Memory B cell (primary cell): ENCODE data around the gene ZNF730.
"Not testable (repeated sequence)": the region's sequence is repeated elsewhere in the genome, so short reads cannot be mapped to it uniquely, and the experiment has no call there.

Source experiments
- ATAC-seq: fragments of 150-1000 bp; cut with Tn5 transposase; 2 replicates; pipeline ENCODE4 v1.10.0; 2021; ENCODE audit warnings: low read depth, mild to moderate bottlenecking, moderate library complexity
- DNase-seq, 2 donors: peaks; one replicate each; pipeline ENCODE4 v3.0.0; 2022; ENCODE audit warnings: low spot score in 2 of 2
- H3K27ac Mint-ChIP-seq: one replicate; pipeline ENCODE4 v1.8.0; 2022; ENCODE audit warnings: mild to moderate bottlenecking, moderate library complexity, mixed read lengths
- H3K27me3 Mint-ChIP-seq: one replicate; pipeline ENCODE4 v1.8.0; 2022; ENCODE audit warnings: mixed read lengths
- H3K36me3 Mint-ChIP-seq: one replicate; pipeline ENCODE4 v1.8.0; 2022; ENCODE audit warnings: mild to moderate bottlenecking, mixed read lengths
- H3K4me1 Mint-ChIP-seq: one replicate; pipeline ENCODE4 v1.8.0; 2022; ENCODE audit warnings: mixed read lengths
- H3K4me3 Mint-ChIP-seq: one replicate; pipeline ENCODE4 v1.8.0; 2022; ENCODE audit warnings: mild to moderate bottlenecking, moderate library complexity, mixed read lengths
- H3K9me3 Mint-ChIP-seq: one replicate; pipeline ENCODE4 v1.8.0; 2022; ENCODE audit warnings: mixed read lengths

ZNF730 gene

GRCh38 chr19:23116802-23117571 lies at the start of gene ZNF730:
Gene ZNF730, plus strand, starts transcription at chr19:23117025. Its CDS starts 149 bp downstream, at chr19:23117174.
- Mint-ChIP-seq H3K27ac (no peak within 1 kb of the TSS), H3K9me3 (peaks cover 5% of the 10 kb centered on the region), H3K36me3 (no peaks in the 10 kb centered on the region), H3K4me3 (peak within 1 kb of the TSS; percentile 85), H3K27me3 (peaks cover 3% of the 10 kb centered on the region), H3K4me1 (no peaks in the 10 kb centered on the region)
- DNase-seq = peak in 1 of 2 donors; percentile 16
- ATAC-seq = peak; percentile 77

GRCh38 chr19:23070353-23071146 lies 46.3 kb upstream of the ZNF730 start:
- peaks cover 9% of the 10 kb centered on the region for H3K27me3 Mint-ChIP-seq
- H3K27ac Mint-ChIP-seq = no peak overlapping the region
- no peaks in the 10 kb centered on the region for H3K4me1 Mint-ChIP-seq
- DNase-seq (no peak), ATAC-seq (no peak)
- peaks cover 19% of the 10 kb centered on the region for H3K9me3 Mint-ChIP-seq
- H3K36me3 Mint-ChIP-seq = peaks cover 4% of the 10 kb centered on the region
- H3K4me3 Mint-ChIP-seq = no peak overlapping the region

GRCh38 chr19:23071147-23071511 lies 45.7 kb upstream of the ZNF730 start:
- ATAC-seq = no peak
- Mint-ChIP-seq H3K9me3 (peaks cover 19% of the 10 kb centered on the region), H3K36me3 (peaks cover 4% of the 10 kb centered on the region), H3K27ac (no peak overlapping the region), H3K4me1 (no peaks in the 10 kb centered on the region), H3K4me3 (no peak overlapping the region), H3K27me3 (peaks cover 9% of the 10 kb centered on the region)
- DNase-seq = no peak

GRCh38 chr19:23075031-23075733 lies 41.6 kb upstream of the ZNF730 start:
- Mint-ChIP-seq H3K36me3 (peaks cover 1% of the 10 kb centered on the region), H3K4me1 (no peaks in the 10 kb centered on the region), H3K27ac (no peak overlapping the region), H3K9me3 (peaks cover 13% of the 10 kb centered on the region), H3K27me3 (peaks cover 3% of the 10 kb centered on the region), H3K4me3 (peak overlapping the region; percentile 65)
- no peak for ATAC-seq
- DNase-seq = no peak

GRCh38 chr19:23077776-23078175 lies 39.0 kb upstream of the ZNF730 start:
- not testable (repeated sequence) for H3K36me3 Mint-ChIP-seq, DNase-seq, H3K9me3 Mint-ChIP-seq

GRCh38 chr19:23093832-23094231 lies 23.0 kb upstream of the ZNF730 start:
- H3K27ac Mint-ChIP-seq = no peak overlapping the region
- H3K9me3 Mint-ChIP-seq = peaks cover 15% of the 10 kb centered on the region
- H3K4me1 Mint-ChIP-seq = no peaks in the 10 kb centered on the region
- peaks cover 1% of the 10 kb centered on the region for H3K36me3 Mint-ChIP-seq
- ATAC-seq (no peak), DNase-seq (no peak)
- H3K4me3 Mint-ChIP-seq = no peak overlapping the region
- H3K27me3 Mint-ChIP-seq = no peaks in the 10 kb centered on the region

More at GRCh38 chr19:23077776-23078175, 39.0 kb upstream of the ZNF730 start:
- not testable (repeated sequence) for H3K27ac Mint-ChIP-seq, H3K27me3 Mint-ChIP-seq, H3K4me1 Mint-ChIP-seq, ATAC-seq, H3K4me3 Mint-ChIP-seq

- Mint-ChIP-seq H3K36me3 (peaks cover 1% of the 10 kb centered on the region), H3K4me1 (no peaks in the 10 kb centered on the region)
Measured at GRCh38 chr19:23095418-23095817, 21.4 kb upstream of the ZNF730 start.

GRCh38 chr19:23098286-23098685 lies 18.5 kb upstream of the ZNF730 start:
- Mint-ChIP-seq H3K4me1 (no peaks in the 10 kb centered on the region), H3K9me3 (peaks cover 7% of the 10 kb centered on the region), H3K4me3 (no peak overlapping the region), H3K36me3 (no peaks in the 10 kb centered on the region), H3K27me3 (no peaks in the 10 kb centered on the region), H3K27ac (no peak overlapping the region)
- DNase-seq = no peak
- no peak for ATAC-seq

More at GRCh38 chr19:23095418-23095817, 21.4 kb upstream of the ZNF730 start:
- Mint-ChIP-seq H3K9me3 (peaks cover 13% of the 10 kb centered on the region), H3K27ac (no peak overlapping the region), H3K27me3 (no peaks in the 10 kb centered on the region), H3K4me3 (no peak overlapping the region)
- no peak for ATAC-seq
- no peak for DNase-seq

GRCh38 chr19:23098988-23099387 lies 17.8 kb upstream of the ZNF730 start:
- Mint-ChIP-seq H3K9me3 (peaks cover 6% of the 10 kb centered on the region), H3K27ac (no peak overlapping the region), H3K27me3 (no peaks in the 10 kb centered on the region), H3K4me3 (no peak overlapping the region), H3K4me1 (no peaks in the 10 kb centered on the region), H3K36me3 (no peaks in the 10 kb centered on the region)
- no peak for ATAC-seq
- no peak for DNase-seq

- H3K27me3 Mint-ChIP-seq = no peaks in the 10 kb centered on the region
- H3K36me3 Mint-ChIP-seq = no peaks in the 10 kb centered on the region
- peaks cover 4% of the 10 kb centered on the region for H3K9me3 Mint-ChIP-seq
- DNase-seq (no peak), ATAC-seq (no peak)
- H3K4me3 Mint-ChIP-seq = no peak overlapping the region
- H3K27ac Mint-ChIP-seq = no peak overlapping the region
- H3K4me1 Mint-ChIP-seq = no peaks in the 10 kb centered on the region
Measured at GRCh38 chr19:23099966-23100365, 16.9 kb upstream of the ZNF730 start.

- Mint-ChIP-seq H3K4me1 (no peaks in the 10 kb centered on the region), H3K9me3 (peaks cover 4% of the 10 kb centered on the region), H3K27me3 (no peaks in the 10 kb centered on the region), H3K36me3 (no peaks in the 10 kb centered on the region), H3K4me3 (no peak overlapping the region), H3K27ac (no peak overlapping the region)
- DNase-seq (no peak), ATAC-seq (no peak)
Measured at GRCh38 chr19:23101241-23101640, 15.6 kb upstream of the ZNF730 start.

- ATAC-seq (no peak), DNase-seq (no peak)
- peaks cover 5% of the 10 kb centered on the region for H3K9me3 Mint-ChIP-seq
- H3K27me3 Mint-ChIP-seq = peaks cover 3% of the 10 kb centered on the region
- H3K36me3 Mint-ChIP-seq = no peaks in the 10 kb centered on the region
- H3K4me1 Mint-ChIP-seq = no peaks in the 10 kb centered on the region
- H3K4me3 Mint-ChIP-seq = no peak overlapping the region
- H3K27ac Mint-ChIP-seq = no peak overlapping the region
Measured at GRCh38 chr19:23118400-23118799, 1.6 kb downstream of the ZNF730 start.

- H3K27ac Mint-ChIP-seq, ATAC-seq, H3K4me1 Mint-ChIP-seq, H3K9me3 Mint-ChIP-seq, H3K27me3 Mint-ChIP-seq, H3K4me3 Mint-ChIP-seq, H3K36me3 Mint-ChIP-seq, DNase-seq: not testable (repeated sequence)
Measured at GRCh38 chr19:23134211-23134610, 17.4 kb downstream of the ZNF730 start.
